Keratinocyte (primary cell): ENCODE measurements around the gene DGKE. TPM values are rescaled to one million over a fixed set of nuclear protein-coding genes. Genes with fewer than 3 reads are reported as not detected.
A peak's percentile ranks its signal among the peaks of the same experiment; 100 is the strongest.

Experiments used
- DNase-seq: peaks from one replicate; pipeline ENCODE4 v3.0.0-alpha.2; 2011; ENCODE audit warnings: low read depth, missing footprints, low spot score
- FAIRE-seq: peaks from 2 replicates; lab custom pipeline; 2011; peaks lifted over from hg19 to GRCh38; lab: Jason Lieb, UNC
- H2AFZ ChIP-seq: 2 replicates; pipeline ENCODE4 v1.6.0; 2012; ENCODE audit warnings: low read length, control low read depth, inconsistent platforms; ENCODE audit not compliant: control insufficient read depth
- H3K27ac ChIP-seq: 2 replicates; pipeline ENCODE4 v1.5.1; 2011; ENCODE audit warnings: low read length; ENCODE audit not compliant: control insufficient read depth, insufficient read depth
- H3K27me3 ChIP-seq: 3 replicates; pipeline ENCODE4 v1.6.0; 2011; ENCODE audit warnings: low read length; ENCODE audit not compliant: control insufficient read depth, insufficient read depth; ENCODE audit errors: extremely low read depth
- H3K36me3 ChIP-seq, 2 experiments: 2 replicates in 1 of 2; 3 replicates in 1 of 2; pipeline ENCODE4 v1.5.1; 2011; ENCODE audit warnings: low read length in 2 of 2, mild to moderate bottlenecking in 1 of 2; ENCODE audit not compliant: control insufficient read depth in 2 of 2, insufficient read depth in 2 of 2; ENCODE audit errors: extremely low read depth in 1 of 2
- H3K4me1 ChIP-seq: 3 replicates; pipeline ENCODE4 v1.5.1; 2011; ENCODE audit warnings: low read length; ENCODE audit not compliant: control insufficient read depth, insufficient read depth; ENCODE audit errors: extremely low read depth
- H3K4me2 ChIP-seq: 3 replicates; pipeline ENCODE4 v1.6.0; 2011; ENCODE audit warnings: low read depth, low read length; ENCODE audit not compliant: control insufficient read depth, insufficient read depth; ENCODE audit errors: extremely low read depth
- H3K4me3 ChIP-seq, 3 experiments: fragments of 200-600 bp in 1 of 3; sonication (generic) in 1 of 3; 2 replicates in 2 of 3; 3 replicates in 1 of 3; pipeline ENCODE4 v1.5.1; 2011 to 2016; ENCODE audit warnings: low read length in 3 of 3, mild to moderate bottlenecking in 3 of 3, control low read depth in 2 of 3, inconsistent platforms in 1 of 3, low read depth in 1 of 3, mixed read lengths in 1 of 3, mixed run types in 1 of 3, moderate library complexity in 1 of 3; ENCODE audit not compliant: control insufficient read depth in 2 of 3, insufficient read depth in 2 of 3; ENCODE audit errors: extremely low read depth in 1 of 3
- H3K79me2 ChIP-seq: 2 replicates; pipeline ENCODE4 v1.6.0; 2012; ENCODE audit warnings: low read length; ENCODE audit not compliant: control insufficient read depth, insufficient read depth
- H3K9ac ChIP-seq: 3 replicates; pipeline ENCODE4 v1.6.0; 2011; ENCODE audit warnings: low read length; ENCODE audit not compliant: control insufficient read depth, insufficient read depth; ENCODE audit errors: extremely low read depth
- H3K9me1 ChIP-seq: 3 replicates; pipeline ENCODE4 v1.6.0; 2011; ENCODE audit warnings: low read length; ENCODE audit not compliant: control insufficient read depth, insufficient read depth; ENCODE audit errors: extremely low read depth
- H3K9me3 ChIP-seq: 2 replicates; pipeline ENCODE4 v1.5.1; 2012; ENCODE audit warnings: low read depth, low read length; ENCODE audit not compliant: control insufficient read depth
- H4K20me1 ChIP-seq: 3 replicates; pipeline ENCODE4 v1.6.0; 2011; ENCODE audit warnings: low read length; ENCODE audit not compliant: control insufficient read depth, insufficient read depth; ENCODE audit errors: extremely low read depth
- EZH2 ChIP-seq: IDR thresholded peaks from one replicate; pipeline ENCODE4 v1.6.1; 2012; ENCODE audit warnings: inconsistent platforms, mild to moderate bottlenecking, low read length, moderate library complexity
- dilution Hi-C: fragments of 300-500 bp; cut with MboI; formaldehyde crosslinking; loops from one replicate; pipeline ENCODE4 v1.7.0; 2020; ENCODE audit warnings: low sequenced_read_pairs; ENCODE audit not compliant: extremely low pct_ligation_motif_present
- polyA plus RNA-seq, 5 experiments: library from polyadenylated mRNA; depleted of rRNA in 3 of 5; stranded (reverse) in 3 of 5; stranded (forward) in 1 of 5; unstranded in 1 of 5; fragments of >200 nt; gene quantifications; 1 replicate in 1 of 5; 2 replicates in 3 of 5; 3 replicates in 1 of 5; pipeline versions ENCODE4 v1.2.1 to v1.2.3, GENCODE V29; 2011 to 2012; ENCODE audit warnings: missing spikeins in 2 of 5, low read depth in 1 of 5, low replicate concordance in 1 of 5
- TF ChIP-seq, protein P1 (sequence below), 3 experiments: IDR thresholded peaks in 1 of 3; conservative IDR thresholded peaks in 1 of 3; optimal IDR thresholded peaks in 1 of 3; 2 replicates in 2 of 3; 3 replicates in 1 of 3; pipeline versions ENCODE3 to v1.5.1; 2011; ENCODE audit warnings: low read length in 3 of 3, mild to moderate bottlenecking in 3 of 3, moderate library complexity in 2 of 3, control low read depth in 1 of 3, inconsistent platforms in 1 of 3; ENCODE audit not compliant: insufficient read depth in 2 of 3; ENCODE audit errors: extremely low read depth in 1 of 3

Gene DGKE
- polyA plus RNA-seq, 1 donor (not counting 4 experiments of a cell fraction or from before 2014, with no cell fraction given), result 4.7 TPM

DNA sequence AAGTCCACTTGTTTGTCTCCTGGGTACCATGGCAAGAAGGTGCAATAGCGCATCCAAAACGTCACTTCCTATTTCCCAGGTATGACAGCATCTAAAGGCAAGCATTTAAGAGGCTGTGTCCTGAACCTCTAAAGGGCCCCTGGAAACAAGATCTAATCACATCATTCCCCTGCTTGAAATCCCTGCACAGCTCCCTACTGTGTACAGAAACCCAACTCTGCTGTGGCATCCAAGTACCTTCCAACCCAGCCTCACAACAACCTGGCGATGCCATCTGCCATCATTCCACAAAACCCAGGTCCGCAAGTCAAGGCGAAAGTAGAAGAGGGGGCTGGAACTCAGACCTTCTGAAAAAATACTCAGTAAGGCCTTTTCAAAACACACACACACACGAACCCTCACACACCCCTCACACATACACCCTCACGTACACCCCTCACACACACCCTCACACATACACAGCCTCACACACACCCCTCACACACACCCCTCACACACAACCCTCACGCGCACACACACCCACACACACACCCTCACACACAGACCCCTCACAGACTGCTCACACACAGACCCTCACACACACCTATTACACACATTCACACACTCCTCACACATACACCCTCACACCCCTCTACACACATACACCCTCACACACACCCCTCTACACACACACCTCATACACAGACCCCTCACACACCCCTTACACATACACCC, 24.7 kb upstream of the DGKE start:
- Histone ChIP-seq H3K27me3 (no peaks in the 10 kb centered on the region), H4K20me1 (no peaks in the 10 kb centered on the region), H2AFZ (no peak overlapping the region), H3K79me2 (no peaks in the 10 kb centered on the region), H3K9me3 (no peaks in the 10 kb centered on the region), H3K9ac (no peak overlapping the region), H3K4me1 (peaks cover 15% of the 10 kb centered on the region), H3K4me3 (no peak overlapping the region), H3K36me3 (no peaks in the 10 kb centered on the region), H3K27ac (no peak overlapping the region), H3K9me1 (no peaks in the 10 kb centered on the region), H3K4me2 (peak overlapping the region; percentile 61)
- DNase-seq (no peak), FAIRE-seq (no peak)
- TF ChIP-seq, protein P1, sequence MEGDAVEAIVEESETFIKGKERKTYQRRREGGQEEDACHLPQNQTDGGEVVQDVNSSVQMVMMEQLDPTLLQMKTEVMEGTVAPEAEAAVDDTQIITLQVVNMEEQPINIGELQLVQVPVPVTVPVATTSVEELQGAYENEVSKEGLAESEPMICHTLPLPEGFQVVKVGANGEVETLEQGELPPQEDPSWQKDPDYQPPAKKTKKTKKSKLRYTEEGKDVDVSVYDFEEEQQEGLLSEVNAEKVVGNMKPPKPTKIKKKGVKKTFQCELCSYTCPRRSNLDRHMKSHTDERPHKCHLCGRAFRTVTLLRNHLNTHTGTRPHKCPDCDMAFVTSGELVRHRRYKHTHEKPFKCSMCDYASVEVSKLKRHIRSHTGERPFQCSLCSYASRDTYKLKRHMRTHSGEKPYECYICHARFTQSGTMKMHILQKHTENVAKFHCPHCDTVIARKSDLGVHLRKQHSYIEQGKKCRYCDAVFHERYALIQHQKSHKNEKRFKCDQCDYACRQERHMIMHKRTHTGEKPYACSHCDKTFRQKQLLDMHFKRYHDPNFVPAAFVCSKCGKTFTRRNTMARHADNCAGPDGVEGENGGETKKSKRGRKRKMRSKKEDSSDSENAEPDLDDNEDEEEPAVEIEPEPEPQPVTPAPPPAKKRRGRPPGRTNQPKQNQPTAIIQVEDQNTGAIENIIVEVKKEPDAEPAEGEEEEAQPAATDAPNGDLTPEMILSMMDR (optimal IDR thresholded peaks at IDR 0.05 in 1 of 3, IDR thresholded peaks at IDR 0.05 in 1 of 3, conservative IDR thresholded peaks at IDR 0.05 in 1 of 3; ENCODE audit: extremely low read depth in 1 of 3, insufficient read depth in 2 of 3, low read length in 3 of 3), result no peak
- TF ChIP-seq EZH2, result no peak
- dilution Hi-C loops, result no loop called here

- peaks cover 15% of the 10 kb centered on the region for H3K4me1 ChIP-seq
- dilution Hi-C loops, result no loop called here
- no peaks in the 10 kb centered on the region for H3K27me3 ChIP-seq
- H3K4me2 ChIP-seq, result no peak overlapping the region
- H3K9ac ChIP-seq, result no peak overlapping the region
- H3K79me2 ChIP-seq, result no peaks in the 10 kb centered on the region
- no peaks in the 10 kb centered on the region for H3K9me3 ChIP-seq
- DNase-seq, result no peak
- no peaks in the 10 kb centered on the region for H3K9me1 ChIP-seq
- H2AFZ ChIP-seq, result no peak overlapping the region
- H3K36me3 ChIP-seq, result no peaks in the 10 kb centered on the region
- FAIRE-seq, result no peak
- no peaks in the 10 kb centered on the region for H4K20me1 ChIP-seq
- no peak overlapping the region for H3K27ac ChIP-seq
- H3K4me3 ChIP-seq, result no peak overlapping the region
- TF ChIP-seq, protein P1 (optimal IDR thresholded peaks at IDR 0.05 in 1 of 3, IDR thresholded peaks at IDR 0.05 in 1 of 3, conservative IDR thresholded peaks at IDR 0.05 in 1 of 3; ENCODE audit: extremely low read depth in 1 of 3, insufficient read depth in 2 of 3, low read length in 3 of 3), result no peak
- no peak for TF ChIP-seq EZH2
Observed at GRCh38 chr17:56809820-56810179, 24.2 kb upstream of the DGKE start.
